Activated naive CD8-positive, alpha-beta T cell treated with anti-CD3 and anti-CD28 coated beads, Interleukin-2, amount 10 ng/mL, durations not matched to agents 7 days and 5 days (primary cell): ENCODE measurements around the gene GABRR2. TPM values are rescaled to one million over a fixed set of nuclear protein-coding genes. Genes with fewer than 3 reads are reported as not detected.
A peak's percentile ranks its signal among the peaks of the same experiment; 100 is the strongest.
"Not testable (repeated sequence)": the region's sequence is repeated elsewhere in the genome, so short reads cannot be mapped to it uniquely, and the experiment has no call there.

Experiments
- ATAC-seq: fragments of 150-1000 bp; cut with Tn5 transposase; one replicate; pipeline ENCODE4 v1.10.0; 2021; ENCODE audit warnings: low read depth, moderate library complexity
- POLR2A ChIA-PET: fragments of 350-600 bp; sonication (Branson Sonifier 250); formaldehyde crosslinking; loops from one replicate; lab custom pipeline; 2021; ENCODE audit warnings: antibody characterized with exemption; lab: Charles Lee
- DNase-seq: peaks from one replicate; pipeline ENCODE4 v3.0.0; 2021
- H3K27ac Mint-ChIP-seq: one replicate; pipeline ENCODE4 v1.8.0; 2022; ENCODE audit warnings: mild to moderate bottlenecking, mixed read lengths
- H3K27me3 Mint-ChIP-seq: one replicate; pipeline ENCODE4 v1.8.0; 2022; ENCODE audit warnings: mild to moderate bottlenecking, moderate library complexity, mixed read lengths
- H3K36me3 Mint-ChIP-seq: one replicate; pipeline ENCODE4 v1.8.0; 2021; ENCODE audit warnings: mild to moderate bottlenecking, mixed read lengths
- H3K4me1 Mint-ChIP-seq: one replicate; pipeline ENCODE4 v1.8.0; 2021; ENCODE audit warnings: mixed read lengths
- H3K4me3 Mint-ChIP-seq: one replicate; pipeline ENCODE4 v1.8.0; 2022; ENCODE audit warnings: mild to moderate bottlenecking, moderate library complexity, mixed read lengths
- H3K9me3 Mint-ChIP-seq: one replicate; pipeline ENCODE4 v1.8.0; 2021; ENCODE audit warnings: mixed read lengths
- total RNA-seq, 2 experiments: library from RNA; stranded (reverse); gene quantifications; one replicate each; pipeline ENCODE4 v1.2.3, GENCODE V29; 2021

GABRR2 gene
- total RNA-seq, 2 experiments from 2014 or later, result 0.74 to 0.75 TPM

DNA sequence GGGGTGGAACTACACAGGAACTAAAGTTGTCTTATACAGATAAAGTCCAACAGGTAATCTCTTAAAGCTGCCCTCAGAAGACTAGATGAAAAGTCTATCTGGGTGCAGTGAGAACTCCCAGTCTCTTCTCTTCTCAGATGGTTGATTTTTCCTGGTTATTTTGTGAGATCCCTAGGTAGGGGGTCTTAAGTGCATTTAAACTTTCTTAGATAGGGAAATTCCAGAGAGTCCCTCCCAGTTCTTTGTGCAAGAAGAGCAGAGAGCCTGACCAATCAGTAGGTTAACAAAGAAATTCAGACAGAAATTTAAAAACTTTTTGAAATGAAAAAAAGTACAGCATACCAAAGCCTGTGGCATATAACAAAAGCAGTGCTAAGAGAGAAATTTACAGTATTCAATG is 2.0 kb upstream of the GABRR2 start:
- POLR2A ChIA-PET, result no interaction called here
- peaks cover 1% of the 10 kb centered on the region for H3K9me3 Mint-ChIP-seq
- DNase-seq (no peak), ATAC-seq (no peak)
- no peak overlapping the region for H3K4me3 Mint-ChIP-seq
- H3K27ac Mint-ChIP-seq, result no peak overlapping the region
- peaks cover 3% of the 10 kb centered on the region for H3K4me1 Mint-ChIP-seq
- H3K36me3 Mint-ChIP-seq, result peaks cover 15% of the 10 kb centered on the region
- H3K27me3 Mint-ChIP-seq, result no peaks in the 10 kb centered on the region

GRCh38 chr6:89314692-89315091 is 407 bp downstream of the GABRR2 start:
- POLR2A ChIA-PET, result no interaction called here
- Mint-ChIP-seq H3K4me1 (peaks cover 3% of the 10 kb centered on the region), H3K27ac (no peak overlapping the region), H3K36me3 (peaks cover 8% of the 10 kb centered on the region), H3K4me3 (no peak overlapping the region), H3K9me3 (no peaks in the 10 kb centered on the region), H3K27me3 (peaks cover 3% of the 10 kb centered on the region)
- DNase-seq (no peak), ATAC-seq (no peak)

DNA sequence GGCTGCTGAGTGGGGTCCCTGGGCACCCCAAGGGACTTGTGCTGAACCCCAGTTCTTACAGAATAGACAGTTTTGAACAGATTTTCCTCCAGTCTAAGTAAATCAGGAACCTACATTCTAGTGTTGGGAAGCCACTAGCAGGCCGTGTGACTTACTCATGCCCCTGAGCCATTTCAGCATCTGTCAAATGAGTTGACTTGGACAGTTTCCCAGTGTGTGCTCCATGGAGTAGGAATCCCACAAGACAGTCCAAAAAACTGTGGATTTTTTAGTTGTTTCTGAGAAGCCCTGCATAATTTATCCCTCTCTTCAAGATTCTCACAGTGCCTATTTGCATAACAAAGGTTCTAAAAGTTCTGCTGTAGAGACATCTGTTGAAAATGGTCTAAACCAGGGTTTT is 2.1 kb downstream of the GABRR2 start:
- no peak overlapping the region for H3K27ac Mint-ChIP-seq
- POLR2A ChIA-PET, result no interaction called here
- H3K4me3 Mint-ChIP-seq, result no peak overlapping the region
- ATAC-seq, result no peak
- DNase-seq, result no peak
- peaks cover 6% of the 10 kb centered on the region for H3K36me3 Mint-ChIP-seq
- no peaks in the 10 kb centered on the region for H3K9me3 Mint-ChIP-seq
- peaks cover 3% of the 10 kb centered on the region for H3K4me1 Mint-ChIP-seq
- peaks cover 3% of the 10 kb centered on the region for H3K27me3 Mint-ChIP-seq

- ATAC-seq (no peak), DNase-seq (no peak)
- H3K9me3 Mint-ChIP-seq, result no peaks in the 10 kb centered on the region
- no peak overlapping the region for H3K4me3 Mint-ChIP-seq
- H3K27ac Mint-ChIP-seq, result peak overlapping the region; percentile 25
- H3K27me3 Mint-ChIP-seq, result peaks cover 3% of the 10 kb centered on the region
- no peaks in the 10 kb centered on the region for H3K4me1 Mint-ChIP-seq
- POLR2A ChIA-PET, result no interaction called here
- H3K36me3 Mint-ChIP-seq, result peaks cover 2% of the 10 kb centered on the region
Measured at GRCh38 chr6:89311853-89312531, 3.1 kb downstream of the GABRR2 start.

- Mint-ChIP-seq H3K27ac (no peak overlapping the region), H3K36me3 (no peaks in the 10 kb centered on the region), H3K9me3 (no peaks in the 10 kb centered on the region), H3K4me1 (no peaks in the 10 kb centered on the region), H3K27me3 (peaks cover 5% of the 10 kb centered on the region), H3K4me3 (no peak overlapping the region)
- ATAC-seq, result no peak
- no peak for DNase-seq
- POLR2A ChIA-PET, result no interaction called here
Measured at GRCh38 chr6:89311530-89311852, 3.6 kb downstream of the GABRR2 start.

DNA sequence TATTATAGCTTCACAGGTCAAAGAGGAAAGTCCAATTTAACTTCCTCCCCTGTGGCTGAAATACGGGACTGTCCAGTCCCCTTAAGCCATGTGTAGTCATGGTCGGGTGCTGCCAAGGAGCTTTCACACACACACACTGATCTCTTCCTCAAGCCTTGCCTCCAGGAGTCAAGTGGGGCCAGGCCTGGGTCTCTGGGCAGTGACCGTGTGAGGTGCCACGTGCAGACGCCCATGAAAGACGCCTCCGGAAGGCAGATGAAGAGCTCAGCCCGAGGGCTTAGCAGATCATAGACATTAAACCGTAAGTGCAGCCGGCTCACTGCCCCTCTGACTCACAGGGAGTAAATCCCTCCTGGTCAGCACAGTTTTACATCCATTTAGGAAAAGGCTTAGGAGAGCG is 4.2 kb downstream of the GABRR2 start:
- Mint-ChIP-seq H3K27ac (no peak overlapping the region), H3K9me3 (no peaks in the 10 kb centered on the region), H3K4me1 (no peaks in the 10 kb centered on the region), H3K4me3 (no peak overlapping the region), H3K36me3 (no peaks in the 10 kb centered on the region), H3K27me3 (peaks cover 7% of the 10 kb centered on the region)
- DNase-seq (no peak), ATAC-seq (no peak)
- POLR2A ChIA-PET, result no interaction called here

DNA sequence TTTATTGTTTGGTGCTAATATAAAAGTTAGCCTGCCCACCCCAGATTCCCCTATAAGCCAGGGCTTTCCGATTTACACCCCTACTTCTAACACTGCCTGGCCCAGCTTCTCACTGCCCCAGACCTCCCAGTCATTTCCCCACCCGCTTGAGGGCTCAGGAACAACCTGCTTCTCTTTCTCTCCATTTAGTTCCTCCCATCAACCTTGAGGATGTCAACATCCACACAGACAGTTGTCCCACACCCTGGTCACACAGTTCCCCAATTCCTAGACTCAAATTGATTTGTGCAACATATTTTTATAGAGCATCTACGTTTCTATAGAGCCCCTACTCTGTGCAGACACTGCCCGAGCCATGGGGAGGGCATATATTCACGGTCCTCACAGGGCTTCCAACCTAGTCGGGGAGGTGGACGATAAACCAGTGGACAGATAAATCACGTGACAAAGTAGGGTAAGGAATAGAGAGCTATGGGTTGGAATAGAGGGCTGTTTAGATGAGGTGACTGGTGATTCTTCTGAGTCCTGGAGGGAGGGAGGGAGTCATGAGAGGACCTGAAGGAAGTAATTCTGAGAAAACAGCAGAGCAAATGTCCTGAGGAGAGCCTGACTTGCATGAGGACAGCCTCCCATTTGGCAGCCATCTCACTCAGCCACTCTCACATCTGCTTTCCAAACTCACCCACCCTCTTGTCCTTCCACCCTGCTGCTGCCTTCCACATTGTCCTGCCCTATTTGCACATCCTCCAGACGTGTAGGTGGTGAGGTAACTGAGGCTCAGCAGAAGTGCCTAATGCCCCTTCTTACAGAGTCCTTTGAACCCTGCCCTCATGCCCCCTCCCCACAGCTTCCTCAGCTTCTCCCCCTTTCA is 6.3 kb downstream of the GABRR2 start:
- ATAC-seq, result no peak
- Mint-ChIP-seq H3K9me3 (no peaks in the 10 kb centered on the region), H3K27me3 (peaks cover 7% of the 10 kb centered on the region), H3K36me3 (no peaks in the 10 kb centered on the region), H3K27ac (no peak overlapping the region), H3K4me3 (no peak overlapping the region), H3K4me1 (no peaks in the 10 kb centered on the region)
- no peak for DNase-seq
- POLR2A ChIA-PET, result no interaction called here

DNA sequence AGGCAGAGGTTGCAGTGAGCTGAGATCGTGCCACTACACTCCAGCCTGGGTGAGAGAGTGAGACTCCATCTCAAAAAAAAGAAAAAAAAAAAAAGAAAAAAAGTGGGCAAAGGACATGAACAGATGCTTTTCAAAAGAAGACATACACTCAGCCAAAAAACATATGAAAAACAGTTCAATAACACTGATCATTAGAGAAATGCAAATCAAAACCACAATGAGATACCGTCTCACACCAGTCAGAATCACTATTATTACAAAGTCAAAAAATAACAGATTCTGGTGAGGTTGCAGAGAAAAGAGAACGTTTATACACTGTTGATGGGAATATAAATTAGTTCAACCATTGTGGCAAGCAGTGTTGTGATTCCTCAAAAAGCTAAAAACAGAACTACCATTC is 10.6 kb downstream of the GABRR2 start:
- H3K4me3 Mint-ChIP-seq, H3K36me3 Mint-ChIP-seq, DNase-seq, H3K4me1 Mint-ChIP-seq, POLR2A ChIA-PET, H3K27me3 Mint-ChIP-seq, H3K9me3 Mint-ChIP-seq, H3K27ac Mint-ChIP-seq, ATAC-seq: not testable (repeated sequence)

DNA sequence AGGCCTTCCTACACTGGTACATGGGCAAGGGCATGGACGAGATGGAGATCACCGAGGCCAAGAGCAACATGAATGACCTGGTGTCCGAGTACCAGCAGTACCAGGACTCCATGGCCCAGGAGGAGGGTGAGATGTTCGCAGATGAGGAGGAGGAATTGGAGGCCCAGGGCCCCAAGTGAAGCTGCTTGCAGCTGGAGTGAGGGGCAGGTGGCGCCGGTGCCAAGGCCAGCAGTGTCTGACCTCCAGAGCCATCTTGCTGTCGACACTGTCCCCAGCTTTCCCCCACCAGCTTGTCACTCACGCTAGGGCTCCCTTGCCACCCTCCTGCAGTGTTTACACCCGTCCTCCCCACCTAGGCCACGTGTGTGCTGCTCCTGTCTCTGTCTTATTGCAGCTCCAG is 12.2 kb downstream of the GABRR2 start:
- no peak overlapping the region for H3K4me3 Mint-ChIP-seq
- POLR2A ChIA-PET, result no interaction called here
- H3K9me3 Mint-ChIP-seq, result no peaks in the 10 kb centered on the region
- ATAC-seq (no peak), DNase-seq (no peak)
- H3K4me1 Mint-ChIP-seq, result peaks cover 9% of the 10 kb centered on the region
- no peaks in the 10 kb centered on the region for H3K36me3 Mint-ChIP-seq
- peaks cover 4% of the 10 kb centered on the region for H3K27me3 Mint-ChIP-seq
- no peak overlapping the region for H3K27ac Mint-ChIP-seq

DNA sequence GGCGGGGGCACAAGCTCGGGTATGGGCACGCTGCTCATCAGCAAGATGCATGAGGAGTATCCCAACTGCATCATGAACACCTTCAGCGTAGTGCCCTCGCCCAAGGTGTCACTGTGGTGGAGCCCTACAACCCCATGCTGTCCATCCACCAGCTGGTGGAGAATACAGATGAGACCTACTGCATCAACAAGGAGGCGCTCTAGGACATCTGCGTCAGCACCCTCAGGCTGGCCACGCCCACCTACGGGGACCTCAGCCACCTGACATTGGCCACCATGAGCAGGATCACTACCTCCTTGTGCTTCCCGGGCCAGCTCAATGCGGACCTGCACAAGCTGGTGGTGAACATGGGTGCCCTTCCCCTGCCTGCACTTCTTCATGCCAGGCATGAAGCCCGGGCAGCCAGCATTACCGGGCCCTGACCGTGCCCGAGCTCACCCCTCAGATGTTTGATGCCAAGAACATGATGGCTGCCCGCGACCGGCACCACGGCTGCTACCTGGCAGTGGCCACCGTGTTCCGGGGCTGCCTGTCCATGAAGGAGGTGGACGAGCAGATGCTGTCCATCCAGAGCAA is 12.8 kb downstream of the GABRR2 start:
- Mint-ChIP-seq H3K36me3 (no peaks in the 10 kb centered on the region), H3K4me3 (no peak overlapping the region), H3K27me3 (peaks cover 4% of the 10 kb centered on the region), H3K27ac (no peak overlapping the region), H3K9me3 (no peaks in the 10 kb centered on the region), H3K4me1 (peaks cover 13% of the 10 kb centered on the region)
- ATAC-seq, result no peak
- DNase-seq, result no peak
- POLR2A ChIA-PET, result no interaction called here

DNA sequence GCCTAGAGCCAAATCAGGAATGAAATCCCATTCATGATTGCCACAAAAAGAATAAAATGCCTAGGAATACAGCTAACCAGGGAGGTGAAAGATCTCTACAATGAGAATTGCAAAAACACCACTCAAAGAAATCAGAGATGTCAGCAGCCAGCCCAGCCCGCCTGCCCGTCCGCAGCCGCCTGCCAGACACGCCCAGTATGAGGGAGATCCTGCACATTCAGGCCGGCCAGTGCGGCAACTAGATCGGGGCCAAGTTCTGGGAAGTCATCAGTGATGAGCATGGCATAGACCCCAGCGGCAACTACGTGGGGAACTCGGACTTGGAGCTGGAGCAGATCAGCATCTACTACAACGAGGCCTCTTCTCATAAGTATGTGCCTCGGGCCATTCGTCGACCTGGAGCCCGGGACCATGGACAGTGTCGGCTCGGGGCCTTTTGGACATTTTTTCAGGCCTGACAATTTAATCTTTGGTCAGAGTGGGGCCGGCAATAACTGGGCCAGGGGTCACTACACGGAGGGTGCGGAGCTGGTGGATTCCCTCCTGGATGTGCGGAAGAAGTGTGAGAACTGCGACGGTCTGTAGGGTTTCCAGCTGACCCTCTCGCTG is 13.4 kb downstream of the GABRR2 start:
- POLR2A ChIA-PET, result no interaction called here
- Mint-ChIP-seq H3K4me1 (peaks cover 13% of the 10 kb centered on the region), H3K36me3 (no peaks in the 10 kb centered on the region), H3K27me3 (peaks cover 4% of the 10 kb centered on the region), H3K4me3 (no peak overlapping the region), H3K9me3 (no peaks in the 10 kb centered on the region), H3K27ac (no peak overlapping the region)
- ATAC-seq (no peak), DNase-seq (no peak)

- peaks cover 13% of the 10 kb centered on the region for H3K4me1 Mint-ChIP-seq
- ATAC-seq (no peak), DNase-seq (no peak)
- no peak overlapping the region for H3K4me3 Mint-ChIP-seq
- H3K36me3 Mint-ChIP-seq, result no peaks in the 10 kb centered on the region
- H3K9me3 Mint-ChIP-seq, result no peaks in the 10 kb centered on the region
- no peaks in the 10 kb centered on the region for H3K27me3 Mint-ChIP-seq
- POLR2A ChIA-PET, result interaction anchor here (1.5 kb wide), 1 partner anchor 52 kb away, joined by 4 read pairs; no protein-coding TSS in a partner anchor
- H3K27ac Mint-ChIP-seq, result no peak overlapping the region
Measured at GRCh38 chr6:89299466-89299850, 15.6 kb downstream of the GABRR2 start.

GRCh38 chr6:89298680-89299465 is 16.2 kb downstream of the GABRR2 start:
- DNase-seq (no peak), ATAC-seq (peak; percentile 56)
- H3K27me3 Mint-ChIP-seq, result no peaks in the 10 kb centered on the region
- no peaks in the 10 kb centered on the region for H3K9me3 Mint-ChIP-seq
- peaks cover 13% of the 10 kb centered on the region for H3K4me1 Mint-ChIP-seq
- H3K27ac Mint-ChIP-seq, result peak overlapping the region; percentile 73
- POLR2A ChIA-PET, result interaction anchor here (1.5 kb wide), 1 partner anchor 52 kb away, joined by 4 read pairs; no protein-coding TSS in a partner anchor
- no peaks in the 10 kb centered on the region for H3K36me3 Mint-ChIP-seq
- H3K4me3 Mint-ChIP-seq, result peak overlapping the region; percentile 50
